Measurements from ENCODE around the gene MAPK4. TPM values are rescaled to one million over a fixed set of nuclear protein-coding genes. Genes with fewer than 3 reads are reported as not detected.

The MAPK4 gene
- total and polyA plus RNA-seq, 2 of the 4 experiments (the other 2 are of a cell fraction), result not detected

DNA sequence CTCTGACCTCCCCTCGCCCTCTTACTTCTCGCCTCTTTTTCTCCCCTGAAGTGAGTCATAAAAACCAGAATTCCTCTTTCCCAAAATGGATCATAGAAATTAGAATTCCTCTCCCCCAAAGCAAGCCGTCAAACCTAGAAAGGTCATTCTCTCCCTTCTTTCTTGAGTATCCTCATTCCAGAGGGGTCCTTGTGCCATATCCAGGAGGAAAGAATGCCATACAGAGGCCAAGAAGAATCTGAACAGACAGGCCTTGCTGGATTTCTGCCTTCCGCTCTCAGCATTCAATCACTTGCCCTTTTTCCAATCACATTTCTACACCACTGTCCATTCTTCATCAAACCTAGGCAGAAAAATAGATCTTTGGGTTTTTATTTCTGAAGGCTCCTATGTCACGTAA is 31.1 kb upstream of the MAPK4 start:
- CTCF ChIA-PET, result no interaction called here
- Histone ChIP-seq H3K9ac (ENCODE audit: low read depth, low read length) (no peak overlapping the region), H3K4me2 (ENCODE audit: low read depth, low read length) (no peak overlapping the region), H3K23ac (ENCODE audit: low read depth, low read length) (no peak overlapping the region), H4K91ac (ENCODE audit: insufficient read depth, low read depth, low read length) (no peak overlapping the region), H4K20me1 (ENCODE audit: insufficient read depth, low read length) (no peaks in the 10 kb centered on the region), H3K79me1 (ENCODE audit: low read depth in 1 of 2, low read length in 2 of 2) (no peaks in the 10 kb centered on the region), H2BK5ac (ENCODE audit: low read depth, low read length, poor library complexity, severe bottlenecking) (no peak overlapping the region), H3K27me3 (ENCODE audit: control insufficient read depth, insufficient read depth, low read length) (no peaks in the 10 kb centered on the region), H2AK9ac (replicated peaks; ENCODE audit: low read depth, low read length, poor library complexity) (no peak overlapping the region), H3K14ac (replicated peaks; ENCODE audit: low read depth, low read length) (no peak overlapping the region), H2BK120ac (ENCODE audit: low read depth, low read length) (no peak overlapping the region), H4K8ac (ENCODE audit: low read depth in 2 of 2, low read length in 2 of 2) (no peak overlapping the region), H2BK20ac (ENCODE audit: low read depth, low read length) (no peak overlapping the region), H3K4me1 (ENCODE audit: control insufficient read depth, insufficient read depth, low read length) (no peaks in the 10 kb centered on the region), H4K5ac (ENCODE audit: low read depth, low read length) (no peak overlapping the region), H2AK5ac (ENCODE audit: low read depth, low read length) (no peak overlapping the region), H3K4me3 (ENCODE audit: insufficient read depth, low read depth, low read length) (no peak overlapping the region), H3K27ac (ENCODE audit: insufficient read depth, low read length) (no peak overlapping the region), H3K9me1 (ENCODE audit: insufficient read depth, low read length) (no peaks in the 10 kb centered on the region), H3K9me3 (ENCODE audit: control insufficient read depth, insufficient read depth, low read length) (no peaks in the 10 kb centered on the region), H3K4ac (ENCODE audit: low read depth, low read length) (no peak overlapping the region), H2AFZ (replicated peaks; ENCODE audit: low read length, poor library complexity) (no peak overlapping the region), H2BK15ac (ENCODE audit: low read depth, low read length) (no peak overlapping the region), H3K18ac (ENCODE audit: low read depth, low read length) (no peak overlapping the region), H3K56ac (ENCODE audit: extremely low read depth, insufficient read depth, low read length) (no peak overlapping the region), H3K36me3 (ENCODE audit: control insufficient read depth, insufficient read depth, low read length) (no peaks in the 10 kb centered on the region)
- dilution Hi-C loops (cut with HindIII; ENCODE audit: low sequenced_read_pairs, unreplicated experiment) (no loop called here), intact Hi-C loops (cut with micrococcal nuclease) (no loop called here), in situ Hi-C loops (cut with MboI; ENCODE audit: low sequenced_read_pairs) (no loop called here)
- DNase-seq (no peak), ATAC-seq (ENCODE audit: low read depth) (no peak)
- no peak for TF ChIP-seq BHLHE40 (IDR thresholded peaks at IDR 0.05; ENCODE audit: low read depth, low read length)
- no peak for TF ChIP-seq RAD21 (IDR thresholded peaks at IDR 0.05; ENCODE audit: low read length)
- TF ChIP-seq SMC3 (IDR thresholded peaks at IDR 0.05; ENCODE audit: low read depth, low read length), result no peak
- TF ChIP-seq CEBPB (IDR thresholded peaks at IDR 0.05; ENCODE audit: low read depth, low read length), result no peak
- TF ChIP-seq, protein P1, sequence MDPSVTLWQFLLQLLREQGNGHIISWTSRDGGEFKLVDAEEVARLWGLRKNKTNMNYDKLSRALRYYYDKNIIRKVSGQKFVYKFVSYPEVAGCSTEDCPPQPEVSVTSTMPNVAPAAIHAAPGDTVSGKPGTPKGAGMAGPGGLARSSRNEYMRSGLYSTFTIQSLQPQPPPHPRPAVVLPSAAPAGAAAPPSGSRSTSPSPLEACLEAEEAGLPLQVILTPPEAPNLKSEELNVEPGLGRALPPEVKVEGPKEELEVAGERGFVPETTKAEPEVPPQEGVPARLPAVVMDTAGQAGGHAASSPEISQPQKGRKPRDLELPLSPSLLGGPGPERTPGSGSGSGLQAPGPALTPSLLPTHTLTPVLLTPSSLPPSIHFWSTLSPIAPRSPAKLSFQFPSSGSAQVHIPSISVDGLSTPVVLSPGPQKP (IDR thresholded peaks at IDR 0.05; ENCODE audit: borderline replicate concordance, low read depth, low read length), result no peak
- TF ChIP-seq RFX5 (IDR thresholded peaks at IDR 0.05; ENCODE audit: low read depth, low read length), result no peak
- no peak for TF ChIP-seq MAZ (IDR thresholded peaks at IDR 0.05; ENCODE audit: borderline replicate concordance, low read depth, low read length)
- no peak for TF ChIP-seq CHD1 (IDR thresholded peaks at IDR 0.05; ENCODE audit: low read depth, low read length)
- TF ChIP-seq MXI1 (IDR thresholded peaks at IDR 0.05; ENCODE audit: borderline replicate concordance, low read depth, low read length), result no peak
- TF ChIP-seq MAFK (IDR thresholded peaks at IDR 0.05; ENCODE audit: low read depth, low read length), result no peak
- no peak for TF ChIP-seq FOS (IDR thresholded peaks at IDR 0.05; ENCODE audit: low read depth, low read length)
- TF ChIP-seq POLR2A (IDR thresholded peaks at IDR 0.05; ENCODE audit: low read depth, low read length), result no peak
- TF ChIP-seq, protein P2, sequence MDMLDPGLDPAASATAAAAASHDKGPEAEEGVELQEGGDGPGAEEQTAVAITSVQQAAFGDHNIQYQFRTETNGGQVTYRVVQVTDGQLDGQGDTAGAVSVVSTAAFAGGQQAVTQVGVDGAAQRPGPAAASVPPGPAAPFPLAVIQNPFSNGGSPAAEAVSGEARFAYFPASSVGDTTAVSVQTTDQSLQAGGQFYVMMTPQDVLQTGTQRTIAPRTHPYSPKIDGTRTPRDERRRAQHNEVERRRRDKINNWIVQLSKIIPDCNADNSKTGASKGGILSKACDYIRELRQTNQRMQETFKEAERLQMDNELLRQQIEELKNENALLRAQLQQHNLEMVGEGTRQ (IDR thresholded peaks at IDR 0.05; ENCODE audit: low read depth, low read length), result no peak
- TF ChIP-seq, protein P3, sequence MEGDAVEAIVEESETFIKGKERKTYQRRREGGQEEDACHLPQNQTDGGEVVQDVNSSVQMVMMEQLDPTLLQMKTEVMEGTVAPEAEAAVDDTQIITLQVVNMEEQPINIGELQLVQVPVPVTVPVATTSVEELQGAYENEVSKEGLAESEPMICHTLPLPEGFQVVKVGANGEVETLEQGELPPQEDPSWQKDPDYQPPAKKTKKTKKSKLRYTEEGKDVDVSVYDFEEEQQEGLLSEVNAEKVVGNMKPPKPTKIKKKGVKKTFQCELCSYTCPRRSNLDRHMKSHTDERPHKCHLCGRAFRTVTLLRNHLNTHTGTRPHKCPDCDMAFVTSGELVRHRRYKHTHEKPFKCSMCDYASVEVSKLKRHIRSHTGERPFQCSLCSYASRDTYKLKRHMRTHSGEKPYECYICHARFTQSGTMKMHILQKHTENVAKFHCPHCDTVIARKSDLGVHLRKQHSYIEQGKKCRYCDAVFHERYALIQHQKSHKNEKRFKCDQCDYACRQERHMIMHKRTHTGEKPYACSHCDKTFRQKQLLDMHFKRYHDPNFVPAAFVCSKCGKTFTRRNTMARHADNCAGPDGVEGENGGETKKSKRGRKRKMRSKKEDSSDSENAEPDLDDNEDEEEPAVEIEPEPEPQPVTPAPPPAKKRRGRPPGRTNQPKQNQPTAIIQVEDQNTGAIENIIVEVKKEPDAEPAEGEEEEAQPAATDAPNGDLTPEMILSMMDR (conservative IDR thresholded peaks at IDR 0.05; ENCODE audit: low read depth, low read length), result no peak
- no TSS peak for BruUV-seq (replicated peaks)
- POLR2A ChIA-PET (ENCODE audit: unreplicated experiment), result no interaction called here
- 47% methylated on average over 3 of the region's 5 CpGs; no CpG with 5 or more reads in 1 of the 2 experiments for WGBS, 2 experiments (ENCODE audit: extremely low coverage in 2 of 2, insufficient read length in 1 of 2)
